SK-N-SH (cell line): ENCODE measurements around the gene REG1A. TPM values are rescaled to one million over a fixed set of nuclear protein-coding genes. Genes with fewer than 3 reads are reported as not detected.

Experiments used
- CTCF ChIA-PET: fragments of 300-600, 350-600 bp; formaldehyde crosslinking; extraction: SDS; loops from one replicate; lab custom pipeline; 2021; lab: Yijun Ruan, JAX
- POLR2A ChIA-PET: fragments of 350-600 bp; sonication (Branson Sonifier 250); formaldehyde crosslinking; extraction: SDS; loops from one replicate; lab custom pipeline; 2020; ENCODE audit warnings: antibody characterized with exemption, inconsistent platforms; lab: Yijun Ruan, JAX
- DNase-seq: peaks from one replicate; pipeline ENCODE4 v3.0.0; 2012
- H2AFZ ChIP-seq: fragments of 200-600 bp; sonication (generic); 2 replicates; pipeline ENCODE4 v1.8.1; 2016; ENCODE audit warnings: antibody characterized with exemption, mild to moderate bottlenecking, low read depth
- H3F3A ChIP-seq: fragments of 200-600 bp; sonication (generic); replicated peaks from 2 replicates; pipeline ENCODE3; 2016; ENCODE audit warnings: antibody characterized with exemption, mild to moderate bottlenecking; ENCODE audit not compliant: insufficient read depth
- H3K27ac ChIP-seq, 2 experiments: fragments of 200-500 bp in 1 of 2; fragments of 200-600 bp in 1 of 2; sonication (Bioruptor generic) in 1 of 2; sonication (generic), shearing (Covaris generic) in 1 of 2; 2 replicates each; pipeline versions ENCODE4 v1.5.1 to v1.6.1; 2014 to 2016; ENCODE audit warnings: low read depth in 2 of 2, inconsistent platforms in 1 of 2, low read length in 1 of 2, mild to moderate bottlenecking in 1 of 2, mixed read lengths in 1 of 2
- H3K27me3 ChIP-seq: fragments of 200-600 bp; sonication (generic), shearing (Covaris generic); 2 replicates; pipeline ENCODE4 v1.6.1; 2016; ENCODE audit warnings: mixed run types; ENCODE audit not compliant: insufficient read depth
- H3K36me3 ChIP-seq, 2 experiments: fragments of 200-500 bp in 1 of 2; fragments of 200-600 bp in 1 of 2; sonication (Bioruptor generic) in 1 of 2; sonication (generic) in 1 of 2; replicated peaks in 1 of 2; 2 replicates each; pipeline versions ENCODE3 to v1.5.1; 2014 to 2016; ENCODE audit warnings: low read length in 1 of 2, mild to moderate bottlenecking in 1 of 2; ENCODE audit not compliant: insufficient read depth in 2 of 2, control insufficient read depth in 1 of 2
- H3K4me1 ChIP-seq, 2 experiments: fragments of 200-500 bp in 1 of 2; fragments of 200-600 bp in 1 of 2; sonication (Bioruptor generic) in 1 of 2; sonication (generic), shearing (Covaris generic) in 1 of 2; 2 replicates each; pipeline versions ENCODE4 v1.5.1 to v1.6.1; 2014 to 2016; ENCODE audit warnings: low read depth in 1 of 2, low read length in 1 of 2, mixed run types in 1 of 2; ENCODE audit not compliant: insufficient read depth in 2 of 2, control insufficient read depth in 1 of 2
- H3K4me2 ChIP-seq: fragments of 200-600 bp; sonication (generic), shearing (Covaris generic); 2 replicates; pipeline ENCODE4 v1.6.1; 2017; ENCODE audit warnings: mixed run types
- H3K4me3 ChIP-seq, 2 experiments: fragments of 200-500 bp in 1 of 2; fragments of 200-600 bp in 1 of 2; sonication (Bioruptor generic) in 1 of 2; sonication (generic), shearing (Covaris generic) in 1 of 2; 2 replicates each; pipeline versions ENCODE4 v1.5.1 to v1.8.1; 2014 to 2016; ENCODE audit warnings: low read depth in 2 of 2, inconsistent platforms in 1 of 2, low read length in 1 of 2, mild to moderate bottlenecking in 1 of 2, mixed read lengths in 1 of 2, moderate library complexity in 1 of 2
- H3K79me2 ChIP-seq: fragments of 200-600 bp; sonication (generic); 2 replicates; pipeline ENCODE4 v1.8.1; 2017; ENCODE audit warnings: mild to moderate bottlenecking; ENCODE audit not compliant: insufficient read depth
- H3K9ac ChIP-seq: fragments of 200-600 bp; sonication (generic); 2 replicates; pipeline ENCODE4 v1.6.1; 2017; ENCODE audit warnings: mixed run types
- H3K9me2 ChIP-seq: fragments of 200-600 bp; sonication (generic); 2 replicates; pipeline ENCODE4 v1.6.1; 2017; ENCODE audit warnings: mixed run types
- H3K9me3 ChIP-seq: fragments of 200-600 bp; sonication (generic); 2 replicates; pipeline ENCODE4 v1.6.1; 2017; ENCODE audit warnings: mixed run types, mild to moderate bottlenecking, moderate library complexity
- H4K20me1 ChIP-seq: fragments of 200-600 bp; sonication (generic); 2 replicates; pipeline ENCODE4 v1.6.1; 2017; ENCODE audit warnings: mild to moderate bottlenecking, mixed run types; ENCODE audit not compliant: insufficient read depth
- CTCF ChIP-seq: fragments of 200-600 bp; sonication (generic); IDR thresholded peaks from 2 replicates; pipeline ENCODE4 v1.6.1; 2017; ENCODE audit warnings: antibody characterized with exemption, mild to moderate bottlenecking, moderate library complexity
- ELF1 ChIP-seq: IDR thresholded peaks from 2 replicates; pipeline ENCODE4 v1.4.0; 2012
- FOSL2 ChIP-seq: IDR thresholded peaks from 2 replicates; pipeline ENCODE4 v1.4.0; 2012; ENCODE audit warnings: low read depth, mild to moderate bottlenecking, moderate library complexity, borderline replicate concordance
- FOXM1 ChIP-seq: IDR thresholded peaks from 2 replicates; pipeline ENCODE4 v1.4.0; 2012; ENCODE audit warnings: low read depth, mild to moderate bottlenecking
- GABPA ChIP-seq: IDR thresholded peaks from 2 replicates; pipeline ENCODE4 v1.4.0; 2012; ENCODE audit warnings: low read depth, mild to moderate bottlenecking
- GATA2 ChIP-seq: sonication (generic); formaldehyde crosslinking; IDR thresholded peaks from 2 replicates; pipeline ENCODE4 v1.5.0; 2020; ENCODE audit warnings: mild to moderate bottlenecking, missing genetic modification reagents
- JUND ChIP-seq: IDR thresholded peaks from 2 replicates; pipeline ENCODE4 v1.4.0; 2012
- MEF2A ChIP-seq: IDR thresholded peaks from 2 replicates; pipeline ENCODE4 v1.4.0; 2012; ENCODE audit warnings: low read depth, borderline replicate concordance
- MXI1 ChIP-seq: IDR thresholded peaks from 2 replicates; pipeline ENCODE4 v1.6.1; 2012; ENCODE audit warnings: mild to moderate bottlenecking, low read depth, low read length, improper control_type of control experiment
- NFIC ChIP-seq: IDR thresholded peaks from 2 replicates; pipeline ENCODE4 v1.4.0; 2012; ENCODE audit warnings: borderline replicate concordance
- NRF1 ChIP-seq: IDR thresholded peaks from 2 replicates; pipeline ENCODE4 v1.6.1; 2012; ENCODE audit warnings: low read depth, mild to moderate bottlenecking, low read length
- RAD21 ChIP-seq: IDR thresholded peaks from 2 replicates; pipeline ENCODE4 v1.6.1; 2012; ENCODE audit warnings: mild to moderate bottlenecking, low read length
- RFX5 ChIP-seq: IDR thresholded peaks from 2 replicates; pipeline ENCODE4 v1.6.1; 2012; ENCODE audit warnings: mild to moderate bottlenecking, improper control_type of control experiment, low read length
- RXRA ChIP-seq: IDR thresholded peaks from 2 replicates; pipeline ENCODE4 v1.4.0; 2012; ENCODE audit warnings: low read depth, mild to moderate bottlenecking, borderline replicate concordance
- SIN3A ChIP-seq: IDR thresholded peaks from 2 replicates; pipeline ENCODE4 v1.6.1; 2012; ENCODE audit warnings: low read depth, mild to moderate bottlenecking, low read length, moderate library complexity, borderline replicate concordance
- SMC3 ChIP-seq: IDR thresholded peaks from 2 replicates; pipeline ENCODE4 v1.6.1; 2012; ENCODE audit warnings: low read depth, low read length, improper control_type of control experiment
- TAF1 ChIP-seq: IDR thresholded peaks from 2 replicates; pipeline ENCODE4 v1.6.1; 2012; ENCODE audit warnings: low read depth, mild to moderate bottlenecking, low read length, moderate library complexity, borderline replicate concordance
- TEAD4 ChIP-seq: IDR thresholded peaks from 2 replicates; pipeline ENCODE4 v1.4.0; 2012; ENCODE audit warnings: mild to moderate bottlenecking, borderline replicate concordance; ENCODE audit not compliant: insufficient read depth
- YY1 ChIP-seq: IDR thresholded peaks from 2 replicates; pipeline ENCODE4 v1.4.0; 2012; ENCODE audit warnings: low read depth, mild to moderate bottlenecking
- WGBS: methylation state at CpG from one replicate; pipeline ENCODE4 v1.1.6; 2017; ENCODE audit warnings: low lambda C conversion rate; 5-methylcytosine and 5-hydroxymethylcytosine counted together
- polyA plus RNA-seq, 3 experiments: library from polyadenylated mRNA; depleted of rRNA; stranded (reverse); fragments of >200 nt; gene quantifications; 2 replicates each; pipeline ENCODE4 v1.2.3, GENCODE V29; 2012
- TF ChIP-seq, protein P1 (sequence below): IDR thresholded peaks from 2 replicates; pipeline ENCODE4; 2012
- TF ChIP-seq, protein P2 (sequence below): fragments of 150-350 bp; IDR thresholded peaks from 2 replicates; pipeline ENCODE4 v1.6.1; 2016; ENCODE audit warnings: mild to moderate bottlenecking, low read depth, low read length
- TF ChIP-seq, protein P3 (sequence below): IDR thresholded peaks from 2 replicates; pipeline ENCODE4 v1.4.0; 2012; ENCODE audit warnings: low read depth
- TF ChIP-seq, protein P4 (sequence below): IDR thresholded peaks from 2 replicates; pipeline ENCODE4 v1.4.0; 2012; ENCODE audit warnings: low read depth, borderline replicate concordance

The REG1A gene
- polyA plus RNA-seq, 1 of the 3 experiments (the other 2 are of a cell fraction), result not detected

DNA sequence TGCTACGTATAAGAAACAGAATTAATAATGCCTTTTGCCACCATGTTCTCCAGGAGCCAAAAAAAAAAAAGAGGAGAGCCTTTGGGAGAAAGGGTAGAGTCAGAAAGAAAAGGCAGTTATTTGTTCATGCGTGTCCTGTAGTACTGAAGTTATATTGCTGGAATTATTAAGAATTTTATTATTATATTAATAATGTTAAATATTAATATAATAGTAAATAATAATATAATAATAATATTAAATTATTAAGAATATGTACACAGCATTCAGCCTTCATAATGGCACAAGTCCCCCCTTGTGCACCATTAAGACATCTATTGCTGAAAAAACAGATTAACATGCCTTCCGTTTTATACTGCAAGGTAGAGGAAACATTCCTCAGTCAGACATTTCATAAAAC lies 8.1 kb downstream of the REG1A start:
- Histone ChIP-seq H3K27me3 (no peaks in the 10 kb centered on the region), H4K20me1 (no peaks in the 10 kb centered on the region), H3K9me3 (no peaks in the 10 kb centered on the region), H3K79me2 (no peaks in the 10 kb centered on the region), H3K27ac (no peak overlapping the region), H3K36me3 (no peaks in the 10 kb centered on the region), H3K9me2 (no peaks in the 10 kb centered on the region), H3K4me2 (no peak overlapping the region), H3K9ac (no peak overlapping the region), H3K4me3 (no peak overlapping the region), H3F3A (no peaks in the 10 kb centered on the region), H3K4me1 (no peaks in the 10 kb centered on the region), H2AFZ (no peak overlapping the region)
- 30% methylated on average over 3 of the region's 3 CpGs for WGBS
- TF ChIP-seq, protein P1, sequence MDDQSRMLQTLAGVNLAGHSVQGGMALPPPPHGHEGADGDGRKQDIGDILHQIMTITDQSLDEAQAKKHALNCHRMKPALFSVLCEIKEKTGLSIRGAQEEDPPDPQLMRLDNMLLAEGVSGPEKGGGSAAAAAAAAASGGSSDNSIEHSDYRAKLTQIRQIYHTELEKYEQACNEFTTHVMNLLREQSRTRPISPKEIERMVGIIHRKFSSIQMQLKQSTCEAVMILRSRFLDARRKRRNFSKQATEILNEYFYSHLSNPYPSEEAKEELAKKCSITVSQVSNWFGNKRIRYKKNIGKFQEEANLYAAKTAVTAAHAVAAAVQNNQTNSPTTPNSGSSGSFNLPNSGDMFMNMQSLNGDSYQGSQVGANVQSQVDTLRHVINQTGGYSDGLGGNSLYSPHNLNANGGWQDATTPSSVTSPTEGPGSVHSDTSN, result no peak
- TF ChIP-seq JUND (no peak), NRF1 (no peak), RAD21 (no peak), NFIC (no peak), SMC3 (no peak), YY1 (no peak), GATA2 (CRISPR knock-in tag) (no peak), TEAD4 (no peak), CTCF (no peak), RXRA (no peak), MXI1 (no peak), RFX5 (no peak), FOSL2 (no peak), ELF1 (no peak), FOXM1 (no peak), TAF1 (no peak)
- TF ChIP-seq, protein P2, sequence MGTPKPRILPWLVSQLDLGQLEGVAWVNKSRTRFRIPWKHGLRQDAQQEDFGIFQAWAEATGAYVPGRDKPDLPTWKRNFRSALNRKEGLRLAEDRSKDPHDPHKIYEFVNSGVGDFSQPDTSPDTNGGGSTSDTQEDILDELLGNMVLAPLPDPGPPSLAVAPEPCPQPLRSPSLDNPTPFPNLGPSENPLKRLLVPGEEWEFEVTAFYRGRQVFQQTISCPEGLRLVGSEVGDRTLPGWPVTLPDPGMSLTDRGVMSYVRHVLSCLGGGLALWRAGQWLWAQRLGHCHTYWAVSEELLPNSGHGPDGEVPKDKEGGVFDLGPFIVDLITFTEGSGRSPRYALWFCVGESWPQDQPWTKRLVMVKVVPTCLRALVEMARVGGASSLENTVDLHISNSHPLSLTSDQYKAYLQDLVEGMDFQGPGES, result no peak
- no peak for DNase-seq
- POLR2A ChIA-PET, result no interaction called here
- CTCF ChIA-PET, result no interaction called here

- H3K36me3 ChIP-seq, result no peaks in the 10 kb centered on the region
- no peaks in the 10 kb centered on the region for H3K9me2 ChIP-seq
- H3K9me3 ChIP-seq, result no peaks in the 10 kb centered on the region
- H3F3A ChIP-seq, result no peaks in the 10 kb centered on the region
- H3K4me2 ChIP-seq, result no peak overlapping the region
- H3K4me3 ChIP-seq, result no peak overlapping the region
- no peak overlapping the region for H3K9ac ChIP-seq
- H3K27ac ChIP-seq, result no peak overlapping the region
- WGBS, result 21% methylated on average over 6 of the region's 6 CpGs
- POLR2A ChIA-PET, result no interaction called here
- H3K79me2 ChIP-seq, result no peaks in the 10 kb centered on the region
- no peak overlapping the region for H2AFZ ChIP-seq
- CTCF ChIA-PET, result no interaction called here
- no peak for DNase-seq
- H4K20me1 ChIP-seq, result no peaks in the 10 kb centered on the region
- H3K4me1 ChIP-seq, result no peaks in the 10 kb centered on the region
- TF ChIP-seq, protein P3, sequence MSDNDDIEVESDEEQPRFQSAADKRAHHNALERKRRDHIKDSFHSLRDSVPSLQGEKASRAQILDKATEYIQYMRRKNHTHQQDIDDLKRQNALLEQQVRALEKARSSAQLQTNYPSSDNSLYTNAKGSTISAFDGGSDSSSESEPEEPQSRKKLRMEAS, result no peak
- no peak for TF ChIP-seq NFIC
- no peak for TF ChIP-seq MEF2A
- TF ChIP-seq, protein P2, result no peak
- TF ChIP-seq, protein P4, sequence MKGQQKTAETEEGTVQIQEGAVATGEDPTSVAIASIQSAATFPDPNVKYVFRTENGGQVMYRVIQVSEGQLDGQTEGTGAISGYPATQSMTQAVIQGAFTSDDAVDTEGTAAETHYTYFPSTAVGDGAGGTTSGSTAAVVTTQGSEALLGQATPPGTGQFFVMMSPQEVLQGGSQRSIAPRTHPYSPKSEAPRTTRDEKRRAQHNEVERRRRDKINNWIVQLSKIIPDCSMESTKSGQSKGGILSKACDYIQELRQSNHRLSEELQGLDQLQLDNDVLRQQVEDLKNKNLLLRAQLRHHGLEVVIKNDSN, result no peak
- no peak for TF ChIP-seq JUND
- no peak for TF ChIP-seq GABPA
- TF ChIP-seq SIN3A, result no peak
- TF ChIP-seq RFX5, result no peak
- no peak for TF ChIP-seq SMC3
- TF ChIP-seq FOXM1, result no peak
- TF ChIP-seq, all 33 proteins: peak for 0
- H3K27me3 ChIP-seq, result no peaks in the 10 kb centered on the region
These were observed 9.0 kb downstream of the REG1A start for GRCh38 chr2:79129260-79129659.
